WTC11 (cell line): ENCODE results near the gene DHX36.

Source experiments
- CREB1 ChIP-seq: sonication (generic); formaldehyde crosslinking; IDR thresholded peaks from 2 replicates; pipeline ENCODE4 v1.8.0; 2023; ENCODE audit warnings: mild to moderate bottlenecking, missing genetic modification reagents
- JUN ChIP-seq: sonication (generic); formaldehyde crosslinking; IDR thresholded peaks from 2 replicates; pipeline ENCODE4 v1.8.0; 2023; ENCODE audit warnings: mild to moderate bottlenecking, missing genetic modification reagents
- KAT7 ChIP-seq: sonication (generic); formaldehyde crosslinking; IDR thresholded peaks from 2 replicates; pipeline ENCODE4 v1.8.1; 2023; ENCODE audit warnings: missing genetic modification reagents, mild to moderate bottlenecking, borderline replicate concordance
- NR2C2 ChIP-seq: sonication (generic); formaldehyde crosslinking; IDR thresholded peaks from 2 replicates; pipeline ENCODE4 v1.8.0; 2022; ENCODE audit warnings: mild to moderate bottlenecking, missing genetic modification reagents
- TF ChIP-seq, protein P1 (sequence below): fragments of 250-450 bp; sonication (Bioruptor Pico); IDR thresholded peaks from 2 replicates; pipeline ENCODE4 v1.9.0; 2021; ENCODE audit warnings: moderate library complexity, mild to moderate bottlenecking, inconsistent platforms, borderline replicate concordance
- TF ChIP-seq, protein P2 (sequence below): fragments of 200-600 bp; IDR thresholded peaks from 2 replicates; pipeline ENCODE4 v1.8.0; 2022; ENCODE audit warnings: antibody characterized with exemption
- TF ChIP-seq, protein P3 (sequence below): sonication (generic); formaldehyde crosslinking; IDR thresholded peaks from 2 replicates; pipeline ENCODE4 v1.8.1; 2023; ENCODE audit warnings: mild to moderate bottlenecking, missing genetic modification reagents
- TF ChIP-seq, protein P4 (sequence below): sonication (generic); formaldehyde crosslinking; IDR thresholded peaks from 2 replicates; pipeline ENCODE4 v1.8.0; 2022; ENCODE audit warnings: mild to moderate bottlenecking, missing genetic modification reagents
- TF ChIP-seq, protein P5 (sequence below): sonication (generic); formaldehyde crosslinking; conservative IDR thresholded peaks from 2 replicates; pipeline ENCODE4 v1.8.1; 2023; ENCODE audit warnings: mild to moderate bottlenecking, low read depth, missing genetic modification reagents, moderate library complexity
- TF ChIP-seq, protein P6 (sequence below): sonication (generic); formaldehyde crosslinking; IDR thresholded peaks from 2 replicates; pipeline ENCODE4 v1.8.1; 2022; ENCODE audit warnings: missing genetic modification reagents, borderline replicate concordance

DNA sequence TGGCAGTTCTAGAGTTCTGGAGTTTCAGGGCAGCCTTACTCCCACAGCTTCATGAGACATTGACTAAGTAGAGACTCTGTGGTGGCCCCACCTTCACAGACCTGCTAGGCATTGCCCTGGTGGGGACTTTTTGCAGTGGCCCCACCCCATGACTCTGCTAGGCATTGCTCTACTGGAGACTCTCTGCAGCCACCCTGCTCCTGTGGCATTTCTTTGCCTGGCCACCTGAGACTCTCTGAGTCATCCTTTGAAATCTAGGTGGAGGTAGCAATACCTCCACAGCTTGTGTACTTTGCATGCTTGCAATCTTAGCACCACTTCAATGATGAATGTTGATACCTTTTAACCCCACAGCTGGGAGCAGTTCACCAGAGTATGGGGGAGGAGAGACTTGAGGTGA lies 40.6 kb upstream of the DHX36 start:
- no peak for TF ChIP-seq NR2C2 (CRISPR knock-in tag)
- TF ChIP-seq, protein P1, sequence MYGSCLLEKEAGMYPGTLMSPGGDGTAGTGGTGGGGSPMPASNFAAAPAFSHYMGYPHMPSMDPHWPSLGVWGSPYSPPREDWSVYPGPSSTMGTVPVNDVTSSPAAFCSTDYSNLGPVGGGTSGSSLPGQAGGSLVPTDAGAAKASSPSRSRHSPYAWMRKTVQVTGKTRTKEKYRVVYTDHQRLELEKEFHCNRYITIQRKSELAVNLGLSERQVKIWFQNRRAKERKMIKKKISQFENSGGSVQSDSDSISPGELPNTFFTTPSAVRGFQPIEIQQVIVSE (CRISPR knock-in tag): no peak
- TF ChIP-seq, protein P2, sequence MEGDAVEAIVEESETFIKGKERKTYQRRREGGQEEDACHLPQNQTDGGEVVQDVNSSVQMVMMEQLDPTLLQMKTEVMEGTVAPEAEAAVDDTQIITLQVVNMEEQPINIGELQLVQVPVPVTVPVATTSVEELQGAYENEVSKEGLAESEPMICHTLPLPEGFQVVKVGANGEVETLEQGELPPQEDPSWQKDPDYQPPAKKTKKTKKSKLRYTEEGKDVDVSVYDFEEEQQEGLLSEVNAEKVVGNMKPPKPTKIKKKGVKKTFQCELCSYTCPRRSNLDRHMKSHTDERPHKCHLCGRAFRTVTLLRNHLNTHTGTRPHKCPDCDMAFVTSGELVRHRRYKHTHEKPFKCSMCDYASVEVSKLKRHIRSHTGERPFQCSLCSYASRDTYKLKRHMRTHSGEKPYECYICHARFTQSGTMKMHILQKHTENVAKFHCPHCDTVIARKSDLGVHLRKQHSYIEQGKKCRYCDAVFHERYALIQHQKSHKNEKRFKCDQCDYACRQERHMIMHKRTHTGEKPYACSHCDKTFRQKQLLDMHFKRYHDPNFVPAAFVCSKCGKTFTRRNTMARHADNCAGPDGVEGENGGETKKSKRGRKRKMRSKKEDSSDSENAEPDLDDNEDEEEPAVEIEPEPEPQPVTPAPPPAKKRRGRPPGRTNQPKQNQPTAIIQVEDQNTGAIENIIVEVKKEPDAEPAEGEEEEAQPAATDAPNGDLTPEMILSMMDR: no peak
- TF ChIP-seq KAT7 (CRISPR knock-in tag): no peak
- TF ChIP-seq, protein P3, sequence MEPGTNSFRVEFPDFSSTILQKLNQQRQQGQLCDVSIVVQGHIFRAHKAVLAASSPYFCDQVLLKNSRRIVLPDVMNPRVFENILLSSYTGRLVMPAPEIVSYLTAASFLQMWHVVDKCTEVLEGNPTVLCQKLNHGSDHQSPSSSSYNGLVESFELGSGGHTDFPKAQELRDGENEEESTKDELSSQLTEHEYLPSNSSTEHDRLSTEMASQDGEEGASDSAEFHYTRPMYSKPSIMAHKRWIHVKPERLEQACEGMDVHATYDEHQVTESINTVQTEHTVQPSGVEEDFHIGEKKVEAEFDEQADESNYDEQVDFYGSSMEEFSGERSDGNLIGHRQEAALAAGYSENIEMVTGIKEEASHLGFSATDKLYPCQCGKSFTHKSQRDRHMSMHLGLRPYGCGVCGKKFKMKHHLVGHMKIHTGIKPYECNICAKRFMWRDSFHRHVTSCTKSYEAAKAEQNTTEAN (CRISPR knock-in tag): no peak
- TF ChIP-seq, protein P4, sequence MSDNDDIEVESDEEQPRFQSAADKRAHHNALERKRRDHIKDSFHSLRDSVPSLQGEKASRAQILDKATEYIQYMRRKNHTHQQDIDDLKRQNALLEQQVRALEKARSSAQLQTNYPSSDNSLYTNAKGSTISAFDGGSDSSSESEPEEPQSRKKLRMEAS (CRISPR knock-in tag): no peak
- no peak for TF ChIP-seq JUN
- TF ChIP-seq, protein P5, sequence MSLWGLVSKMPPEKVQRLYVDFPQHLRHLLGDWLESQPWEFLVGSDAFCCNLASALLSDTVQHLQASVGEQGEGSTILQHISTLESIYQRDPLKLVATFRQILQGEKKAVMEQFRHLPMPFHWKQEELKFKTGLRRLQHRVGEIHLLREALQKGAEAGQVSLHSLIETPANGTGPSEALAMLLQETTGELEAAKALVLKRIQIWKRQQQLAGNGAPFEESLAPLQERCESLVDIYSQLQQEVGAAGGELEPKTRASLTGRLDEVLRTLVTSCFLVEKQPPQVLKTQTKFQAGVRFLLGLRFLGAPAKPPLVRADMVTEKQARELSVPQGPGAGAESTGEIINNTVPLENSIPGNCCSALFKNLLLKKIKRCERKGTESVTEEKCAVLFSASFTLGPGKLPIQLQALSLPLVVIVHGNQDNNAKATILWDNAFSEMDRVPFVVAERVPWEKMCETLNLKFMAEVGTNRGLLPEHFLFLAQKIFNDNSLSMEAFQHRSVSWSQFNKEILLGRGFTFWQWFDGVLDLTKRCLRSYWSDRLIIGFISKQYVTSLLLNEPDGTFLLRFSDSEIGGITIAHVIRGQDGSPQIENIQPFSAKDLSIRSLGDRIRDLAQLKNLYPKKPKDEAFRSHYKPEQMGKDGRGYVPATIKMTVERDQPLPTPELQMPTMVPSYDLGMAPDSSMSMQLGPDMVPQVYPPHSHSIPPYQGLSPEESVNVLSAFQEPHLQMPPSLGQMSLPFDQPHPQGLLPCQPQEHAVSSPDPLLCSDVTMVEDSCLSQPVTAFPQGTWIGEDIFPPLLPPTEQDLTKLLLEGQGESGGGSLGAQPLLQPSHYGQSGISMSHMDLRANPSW: no peak
- TF ChIP-seq, protein P6, sequence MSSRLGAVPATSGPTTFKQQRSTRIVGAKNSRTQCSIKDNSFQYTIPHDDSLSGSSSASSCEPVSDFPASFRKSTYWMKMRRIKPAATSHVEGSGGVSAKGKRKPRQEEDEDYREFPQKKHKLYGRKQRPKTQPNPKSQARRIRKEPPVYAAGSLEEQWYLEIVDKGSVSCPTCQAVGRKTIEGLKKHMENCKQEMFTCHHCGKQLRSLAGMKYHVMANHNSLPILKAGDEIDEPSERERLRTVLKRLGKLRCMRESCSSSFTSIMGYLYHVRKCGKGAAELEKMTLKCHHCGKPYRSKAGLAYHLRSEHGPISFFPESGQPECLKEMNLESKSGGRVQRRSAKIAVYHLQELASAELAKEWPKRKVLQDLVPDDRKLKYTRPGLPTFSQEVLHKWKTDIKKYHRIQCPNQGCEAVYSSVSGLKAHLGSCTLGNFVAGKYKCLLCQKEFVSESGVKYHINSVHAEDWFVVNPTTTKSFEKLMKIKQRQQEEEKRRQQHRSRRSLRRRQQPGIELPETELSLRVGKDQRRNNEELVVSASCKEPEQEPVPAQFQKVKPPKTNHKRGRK: no peak
- TF ChIP-seq CREB1 (CRISPR knock-in tag): no peak
